BJ (cell line): Measurements from ENCODE around the gene TEP1. TPM values are rescaled to one million over a fixed set of nuclear protein-coding genes. Genes with fewer than 3 reads are reported as not detected.

Experiments
- CTCF ChIA-PET: fragments of 350-600 bp; formaldehyde crosslinking; extraction: SDS; loops from one replicate; lab custom pipeline; 2021; ENCODE audit warnings: antibody characterized with exemption, inconsistent platforms; lab: Yijun Ruan, JAX
- POLR2A ChIA-PET: fragments of 300-600 bp; sonication (Branson Sonifier 250); formaldehyde crosslinking; extraction: SDS; loops from one replicate; lab custom pipeline; 2021; ENCODE audit warnings: antibody characterized with exemption; lab: Charles Lee
- DNase-seq: peaks from one replicate; pipeline ENCODE4 v3.0.0-alpha.2; 2011; ENCODE audit warnings: low read depth
- H3K27me3 ChIP-seq: 2 replicates; pipeline ENCODE4 v1.6.0; 2011; ENCODE audit warnings: low read length; ENCODE audit not compliant: control insufficient read depth, insufficient read depth
- H3K36me3 ChIP-seq: 2 replicates; pipeline ENCODE4 v1.5.1; 2011; ENCODE audit warnings: low read length; ENCODE audit not compliant: control insufficient read depth, insufficient read depth
- H3K4me3 ChIP-seq: 2 replicates; pipeline ENCODE4 v1.5.1; 2011; ENCODE audit warnings: low read depth, mild to moderate bottlenecking, control low read depth, low read length
- polyA plus RNA-seq: library from polyadenylated mRNA; depleted of rRNA; stranded (reverse); fragments of >200 nt; gene quantifications from 2 replicates; pipeline ENCODE4 v1.2.3, GENCODE V29; 2011
- TF ChIP-seq, protein P1 (sequence below): IDR thresholded peaks from 2 replicates; pipeline ENCODE4 v1.5.1; 2011; ENCODE audit warnings: low read depth, mild to moderate bottlenecking, control low read depth, inconsistent platforms, low read length, moderate library complexity; ENCODE audit not compliant: insufficient read depth

TEP1 gene
- polyA plus RNA-seq, 1 experiment, result 12.2 TPM

DNA sequence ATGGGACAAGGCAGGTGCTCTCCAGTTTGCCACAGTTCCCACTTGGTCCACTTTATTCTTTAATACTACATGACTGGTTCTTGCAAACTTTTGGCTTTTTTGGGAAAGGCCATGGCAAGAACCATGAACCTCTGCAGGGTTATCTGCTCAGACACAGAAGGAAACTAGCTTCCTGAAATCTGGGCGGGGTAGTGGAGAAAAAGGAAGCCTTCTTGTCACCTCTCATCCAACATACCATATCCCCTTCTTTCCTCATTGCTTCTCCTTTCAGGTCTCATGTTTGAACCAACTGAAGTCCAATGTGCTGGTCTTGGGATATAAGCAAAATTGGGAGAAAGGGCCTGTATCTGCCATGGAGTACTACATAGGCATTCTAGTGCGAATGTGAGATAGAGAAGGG lies 28.2 kb upstream of the TEP1 start:
- Histone ChIP-seq H3K4me3 (no peak overlapping the region), H3K36me3 (peaks cover under 1% of the 10 kb centered on the region; the same call in 1 of the 2 replicates), H3K27me3 (no peaks in the 10 kb centered on the region)
- TF ChIP-seq, protein P1, sequence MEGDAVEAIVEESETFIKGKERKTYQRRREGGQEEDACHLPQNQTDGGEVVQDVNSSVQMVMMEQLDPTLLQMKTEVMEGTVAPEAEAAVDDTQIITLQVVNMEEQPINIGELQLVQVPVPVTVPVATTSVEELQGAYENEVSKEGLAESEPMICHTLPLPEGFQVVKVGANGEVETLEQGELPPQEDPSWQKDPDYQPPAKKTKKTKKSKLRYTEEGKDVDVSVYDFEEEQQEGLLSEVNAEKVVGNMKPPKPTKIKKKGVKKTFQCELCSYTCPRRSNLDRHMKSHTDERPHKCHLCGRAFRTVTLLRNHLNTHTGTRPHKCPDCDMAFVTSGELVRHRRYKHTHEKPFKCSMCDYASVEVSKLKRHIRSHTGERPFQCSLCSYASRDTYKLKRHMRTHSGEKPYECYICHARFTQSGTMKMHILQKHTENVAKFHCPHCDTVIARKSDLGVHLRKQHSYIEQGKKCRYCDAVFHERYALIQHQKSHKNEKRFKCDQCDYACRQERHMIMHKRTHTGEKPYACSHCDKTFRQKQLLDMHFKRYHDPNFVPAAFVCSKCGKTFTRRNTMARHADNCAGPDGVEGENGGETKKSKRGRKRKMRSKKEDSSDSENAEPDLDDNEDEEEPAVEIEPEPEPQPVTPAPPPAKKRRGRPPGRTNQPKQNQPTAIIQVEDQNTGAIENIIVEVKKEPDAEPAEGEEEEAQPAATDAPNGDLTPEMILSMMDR, result no peak
- no peak for DNase-seq
- CTCF ChIA-PET, result interaction anchor here (1.8 kb wide), 1 partner anchor 13 kb away, joined by 4 read pairs; no protein-coding TSS in a partner anchor
- POLR2A ChIA-PET, result no interaction called here

DNA sequence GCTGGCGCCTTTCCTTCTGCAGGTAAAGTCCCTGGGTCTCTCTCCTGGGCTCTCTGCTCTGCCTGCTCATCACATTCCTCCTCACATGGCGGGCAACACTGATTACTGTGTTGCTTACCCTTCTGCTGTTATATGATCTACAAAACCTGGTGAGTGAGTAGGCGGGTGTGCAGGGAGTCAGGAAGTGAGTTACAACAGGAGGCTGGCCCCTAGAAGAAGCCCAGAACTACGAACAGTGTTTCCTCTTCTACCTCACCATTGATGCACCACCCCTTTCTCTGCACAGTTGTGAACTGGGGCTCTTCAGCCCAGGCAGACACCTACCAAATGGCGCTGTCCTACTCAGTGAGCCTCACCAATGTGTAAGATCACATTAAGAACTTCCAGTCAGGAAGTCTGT lies 27.6 kb upstream of the TEP1 start:
- Histone ChIP-seq H3K4me3 (no peak overlapping the region), H3K27me3 (no peaks in the 10 kb centered on the region), H3K36me3 (no peaks in the 10 kb centered on the region)
- TF ChIP-seq, protein P1, result no peak
- no peak for DNase-seq
- POLR2A ChIA-PET, result no interaction called here
- CTCF ChIA-PET, result interaction anchor here (0.6 to 1.8 kb wide), 2 partner anchors 12 to 651 kb away, joined by 3 to 4 read pairs; no protein-coding TSS in a partner anchor

DNA sequence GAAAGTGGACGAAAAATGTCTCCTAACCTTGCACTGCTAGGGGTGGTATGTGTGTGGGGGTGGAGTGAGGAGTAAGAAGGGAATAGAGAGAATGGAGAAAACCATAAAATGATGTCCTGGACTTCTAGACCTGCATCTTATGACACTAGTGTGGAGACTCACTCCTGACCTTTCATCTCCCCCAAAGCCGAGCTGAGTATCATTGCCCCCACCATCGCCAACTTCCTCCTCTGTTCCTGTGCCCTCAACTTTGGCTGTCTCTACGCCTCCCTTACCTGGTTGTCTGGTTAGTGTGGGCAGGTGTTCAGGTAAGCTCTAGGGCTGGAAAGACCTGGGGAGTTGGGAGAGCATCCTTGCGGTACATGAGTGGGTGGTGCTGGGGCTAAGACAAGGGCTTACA lies 27.2 kb upstream of the TEP1 start:
- ChIA-PET CTCF (interaction anchor here (0.6 to 1.8 kb wide), 2 partner anchors 12 to 651 kb away, joined by 3 to 4 read pairs; no protein-coding TSS in a partner anchor), POLR2A (no interaction called here)
- DNase-seq, result no peak
- H3K4me3 ChIP-seq, result no peak overlapping the region
- TF ChIP-seq, protein P1, result no peak
- H3K27me3 ChIP-seq, result no peaks in the 10 kb centered on the region
- H3K36me3 ChIP-seq, result no peaks in the 10 kb centered on the region

DNA sequence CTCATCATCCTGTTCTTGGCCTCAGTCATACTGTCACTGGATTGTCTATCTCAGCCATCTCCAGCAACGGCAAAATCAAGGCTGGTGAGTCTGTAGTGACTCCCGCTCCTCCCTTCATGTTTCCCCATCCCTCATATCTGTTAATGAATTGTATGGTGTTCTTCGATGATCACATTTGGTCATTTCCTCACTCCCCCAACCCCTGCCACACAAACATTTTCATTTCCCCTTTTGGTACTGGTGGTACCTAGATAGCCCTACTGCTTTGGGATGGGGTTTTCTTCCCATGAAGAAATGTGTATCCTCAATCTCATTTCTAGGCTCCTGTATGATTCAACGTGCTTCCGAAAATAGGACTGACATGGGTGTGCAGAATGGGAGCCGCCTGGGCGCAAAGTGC lies 25.4 kb upstream of the TEP1 start:
- ChIA-PET POLR2A (no interaction called here), CTCF (interaction anchor here (1.5 kb wide), 1 partner anchor 23 kb away, joined by 3 read pairs; no protein-coding TSS in a partner anchor)
- H3K4me3 ChIP-seq, result no peak overlapping the region
- H3K27me3 ChIP-seq, result no peaks in the 10 kb centered on the region
- TF ChIP-seq, protein P1, result no peak
- DNase-seq, result no peak
- no peaks in the 10 kb centered on the region for H3K36me3 ChIP-seq

DNA sequence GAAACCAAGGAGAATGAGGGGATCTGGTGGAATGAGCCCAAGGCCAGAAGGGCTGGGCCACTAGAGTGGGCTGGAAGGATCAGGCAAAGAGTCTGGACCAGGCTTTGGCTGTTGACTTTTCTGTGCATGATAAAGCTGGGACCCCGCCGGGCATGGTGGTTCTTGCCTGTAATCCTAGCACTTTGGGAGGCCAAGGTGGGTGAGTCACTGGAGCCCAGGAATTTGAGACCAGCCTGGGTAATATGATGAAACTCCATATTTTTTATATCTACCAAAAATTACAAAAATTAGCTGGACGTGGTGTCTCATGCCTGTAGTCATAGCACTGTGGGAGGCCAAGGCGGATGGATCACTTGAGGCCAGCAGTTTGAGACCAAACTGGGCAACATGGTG lies 23.1 kb upstream of the TEP1 start:
- Histone ChIP-seq H3K4me3 (no peak overlapping the region), H3K27me3 (no peaks in the 10 kb centered on the region), H3K36me3 (no peaks in the 10 kb centered on the region)
- ChIA-PET POLR2A (no interaction called here), CTCF (interaction anchor here (0.8 to 4.5 kb wide), 4 partner anchors 9 to 108 kb away, joined by 3 to 17 read pairs (median 4); partner anchors contain the start of gene TEP1)
- TF ChIP-seq, protein P1, result no peak
- DNase-seq, result peak; percentile 18
